Suprapubic skin (tissue), 4 donors: ENCODE data around the gene SLC9A7. TPM values are rescaled to one million over a fixed set of nuclear protein-coding genes. Genes with fewer than 3 reads are reported as not detected.

Experiments used
- DNase-seq, 2 donors: peaks; one replicate each; pipeline ENCODE4 v3.0.0-alpha.2; 2019; ENCODE audit warnings: low spot score in 2 of 2
- H3K27ac ChIP-seq: fragments of 200-600 bp; sonication (generic); one replicate; pipeline ENCODE4 v1.5.1; 2019
- H3K27me3 ChIP-seq: fragments of 200-600 bp; sonication (generic); one replicate; pipeline ENCODE4 v1.5.1; 2019
- H3K36me3 ChIP-seq: fragments of 200-600 bp; sonication (generic); one replicate; pipeline ENCODE4 v1.5.1; 2019
- H3K4me1 ChIP-seq: fragments of 200-600 bp; sonication (generic); one replicate; pipeline ENCODE4 v1.5.1; 2019
- H3K4me3 ChIP-seq: fragments of 200-600 bp; sonication (generic); one replicate; pipeline ENCODE4 v1.5.1; 2019; ENCODE audit warnings: mild to moderate bottlenecking
- H3K9me3 ChIP-seq: fragments of 200-600 bp; sonication (generic); one replicate; pipeline ENCODE4 v1.5.1; 2019
- EP300 ChIP-seq: sonication (generic); formaldehyde crosslinking; IDR thresholded peaks from one replicate; pipeline ENCODE4 v1.6.1; 2017; ENCODE audit warnings: antibody characterized with exemption
- POLR2A ChIP-seq, 2 donors: fragments of 450-650 bp; IDR thresholded peaks; one replicate each; pipeline ENCODE4 v1.6.1; 2017; ENCODE audit warnings: antibody characterized with exemption in 2 of 2, mild to moderate bottlenecking in 2 of 2, moderate library complexity in 2 of 2
- POLR2AphosphoS5 ChIP-seq, 3 donors: sonication (generic); formaldehyde crosslinking; IDR thresholded peaks; one replicate each; pipeline ENCODE4 v1.6.1; 2017; ENCODE audit warnings: antibody characterized with exemption in 3 of 3
- WGBS: methylation state at CpG from one replicate; pipeline ENCODE4 v1.1.5; 2018; 5-methylcytosine and 5-hydroxymethylcytosine counted together
- total RNA-seq, 4 donors: library from RNA; depleted of rRNA; stranded (reverse); fragments of >200 nt; gene quantifications; one replicate each; pipeline ENCODE4 v1.1.0, GENCODE V29; 2016
- TF ChIP-seq, protein P1 (sequence below), 2 donors: fragments of 200-600 bp in 1 of 2; fragments of 450-650 bp in 1 of 2; sonication (generic) in 1 of 2; IDR thresholded peaks; one replicate each; pipeline ENCODE4 v1.5.1; 2016 to 2019; ENCODE audit warnings: antibody characterized with exemption in 2 of 2, mild to moderate bottlenecking in 1 of 2, moderate library complexity in 1 of 2

SLC9A7 gene
- total RNA-seq, 4 donors from 2014 or later = 3.1 to 7.4 (median 6.2) TPM

DNA sequence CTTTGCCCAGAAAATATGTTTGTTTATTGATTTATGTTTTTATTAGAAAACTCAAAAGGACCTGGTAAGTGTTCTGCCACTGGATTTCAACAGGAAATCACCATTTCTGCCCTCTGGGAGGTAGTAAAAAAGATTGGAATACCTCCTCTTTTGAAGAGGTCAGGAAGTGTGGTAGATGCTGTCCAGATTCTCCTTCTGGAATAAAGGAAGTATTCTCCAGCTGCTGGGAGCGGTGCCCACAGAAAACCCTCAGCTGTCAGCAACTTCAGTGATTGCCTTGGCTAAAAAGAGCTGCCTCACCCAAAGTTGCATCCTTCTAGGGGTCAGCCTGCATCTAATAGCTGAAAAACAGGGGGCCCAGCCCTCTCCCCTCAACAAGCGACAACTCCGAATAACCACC is 199.9 kb downstream of the SLC9A7 start:
- Histone ChIP-seq H3K27me3 (no peaks in the 10 kb centered on the region), H3K4me1 (no peaks in the 10 kb centered on the region), H3K9me3 (no peaks in the 10 kb centered on the region), H3K27ac (no peak overlapping the region), H3K36me3 (no peaks in the 10 kb centered on the region), H3K4me3 (no peak overlapping the region)
- DNase-seq = no peak
- 70% methylated on average over 3 of the region's 3 CpGs for WGBS
- TF ChIP-seq, protein P1, sequence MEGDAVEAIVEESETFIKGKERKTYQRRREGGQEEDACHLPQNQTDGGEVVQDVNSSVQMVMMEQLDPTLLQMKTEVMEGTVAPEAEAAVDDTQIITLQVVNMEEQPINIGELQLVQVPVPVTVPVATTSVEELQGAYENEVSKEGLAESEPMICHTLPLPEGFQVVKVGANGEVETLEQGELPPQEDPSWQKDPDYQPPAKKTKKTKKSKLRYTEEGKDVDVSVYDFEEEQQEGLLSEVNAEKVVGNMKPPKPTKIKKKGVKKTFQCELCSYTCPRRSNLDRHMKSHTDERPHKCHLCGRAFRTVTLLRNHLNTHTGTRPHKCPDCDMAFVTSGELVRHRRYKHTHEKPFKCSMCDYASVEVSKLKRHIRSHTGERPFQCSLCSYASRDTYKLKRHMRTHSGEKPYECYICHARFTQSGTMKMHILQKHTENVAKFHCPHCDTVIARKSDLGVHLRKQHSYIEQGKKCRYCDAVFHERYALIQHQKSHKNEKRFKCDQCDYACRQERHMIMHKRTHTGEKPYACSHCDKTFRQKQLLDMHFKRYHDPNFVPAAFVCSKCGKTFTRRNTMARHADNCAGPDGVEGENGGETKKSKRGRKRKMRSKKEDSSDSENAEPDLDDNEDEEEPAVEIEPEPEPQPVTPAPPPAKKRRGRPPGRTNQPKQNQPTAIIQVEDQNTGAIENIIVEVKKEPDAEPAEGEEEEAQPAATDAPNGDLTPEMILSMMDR (IDR thresholded peaks at IDR 0.05) = no peak
- TF ChIP-seq POLR2AphosphoS5 (IDR thresholded peaks at IDR 0.05) (no peak), EP300 (no peak), POLR2A (IDR thresholded peaks at IDR 0.05) (no peak)

DNA sequence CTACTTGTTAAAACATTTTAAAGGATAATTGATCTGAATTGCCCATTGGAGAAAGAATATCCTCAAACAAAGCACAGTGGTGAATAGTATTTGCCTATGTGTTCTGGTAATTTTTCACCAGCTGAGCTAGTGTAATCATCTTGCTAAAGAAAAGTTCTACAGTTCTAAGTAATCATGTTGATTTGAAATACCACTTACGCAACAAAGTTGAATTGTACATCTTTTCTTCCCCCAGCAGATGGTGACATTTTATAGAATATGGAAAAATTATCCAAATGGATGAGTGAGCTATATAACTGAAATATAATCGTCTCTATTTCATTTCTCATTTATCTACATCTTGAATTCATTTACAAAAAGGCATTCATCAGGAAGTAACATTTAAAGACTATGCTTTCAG is 204.0 kb downstream of the SLC9A7 start:
- 41% methylated on average over 2 of the region's 2 CpGs for WGBS
- Histone ChIP-seq H3K27me3 (no peaks in the 10 kb centered on the region), H3K36me3 (no peaks in the 10 kb centered on the region), H3K4me1 (no peaks in the 10 kb centered on the region), H3K27ac (no peak overlapping the region), H3K9me3 (no peaks in the 10 kb centered on the region), H3K4me3 (no peak overlapping the region)
- no peak for TF ChIP-seq EP300
- TF ChIP-seq POLR2AphosphoS5 (IDR thresholded peaks at IDR 0.05) = no peak
- TF ChIP-seq, protein P1 (IDR thresholded peaks at IDR 0.05) = no peak
- TF ChIP-seq POLR2A (IDR thresholded peaks at IDR 0.05) = no peak
- no peak for DNase-seq

DNA sequence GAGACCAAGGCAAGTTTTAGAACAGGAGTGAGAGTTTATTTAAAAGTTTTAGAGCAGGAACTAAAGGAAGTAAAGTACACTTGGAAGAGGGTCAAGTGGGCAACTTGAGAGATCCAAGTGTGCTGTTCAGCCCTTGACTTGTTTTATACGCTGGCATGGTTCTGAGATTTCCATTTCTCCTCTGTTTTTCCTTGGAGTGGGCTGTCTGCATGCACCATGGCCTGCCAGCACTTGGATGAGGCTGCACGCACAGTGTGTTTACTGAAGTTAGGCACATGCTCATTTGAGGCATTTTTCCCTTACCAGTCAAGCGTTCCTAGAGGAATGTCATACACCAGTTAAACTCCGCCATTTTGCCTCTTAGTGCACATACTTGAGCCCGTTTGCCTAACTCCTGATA is 205.0 kb downstream of the SLC9A7 start:
- Histone ChIP-seq H3K27ac (no peak overlapping the region), H3K27me3 (no peaks in the 10 kb centered on the region), H3K4me3 (no peak overlapping the region), H3K36me3 (no peaks in the 10 kb centered on the region), H3K9me3 (no peaks in the 10 kb centered on the region), H3K4me1 (no peaks in the 10 kb centered on the region)
- DNase-seq = no peak
- no peak for TF ChIP-seq POLR2A (IDR thresholded peaks at IDR 0.05)
- TF ChIP-seq POLR2AphosphoS5 (IDR thresholded peaks at IDR 0.05) = no peak
- no peak for TF ChIP-seq EP300
- TF ChIP-seq, protein P1 (IDR thresholded peaks at IDR 0.05) = no peak
- WGBS = 86% methylated on average over 5 of the region's 5 CpGs

DNA sequence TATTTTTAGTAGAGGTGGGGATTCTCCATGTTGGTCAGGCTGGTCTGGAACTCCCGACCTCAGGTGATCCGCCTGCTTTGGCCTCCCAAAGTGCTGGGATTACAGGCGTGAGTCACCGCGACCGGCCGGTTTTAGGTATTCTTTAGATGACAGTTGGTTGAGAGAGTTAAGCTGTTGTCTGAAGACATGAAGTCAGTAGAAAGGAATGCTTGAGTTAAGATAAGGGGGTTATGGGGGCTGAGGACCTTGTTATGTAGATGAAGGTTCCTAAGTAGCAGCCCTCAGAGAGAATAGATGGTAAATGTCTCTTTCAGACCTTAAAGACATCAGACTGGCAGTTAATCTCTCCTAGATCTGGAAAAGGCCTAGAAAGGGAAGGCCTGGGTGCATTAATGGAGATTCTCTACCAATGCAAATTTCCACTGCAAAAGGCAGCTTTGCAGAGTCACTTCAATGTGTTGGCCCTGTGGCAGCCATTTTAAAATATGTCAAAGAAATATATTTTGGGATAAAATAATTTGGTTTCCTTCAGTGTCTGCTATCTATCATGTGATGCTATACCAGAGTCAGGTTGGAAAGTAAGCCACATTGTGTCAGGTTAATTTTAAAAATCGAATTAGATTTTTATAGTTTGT is 207.3 kb downstream of the SLC9A7 start:
- no peaks in the 10 kb centered on the region for H3K36me3 ChIP-seq
- peaks cover 6% of the 10 kb centered on the region for H3K4me1 ChIP-seq
- DNase-seq = no peak
- no peak overlapping the region for H3K27ac ChIP-seq
- H3K27me3 ChIP-seq = no peaks in the 10 kb centered on the region
- H3K4me3 ChIP-seq = no peak overlapping the region
- 82% methylated on average over 8 of the region's 8 CpGs for WGBS
- TF ChIP-seq, protein P1 (IDR thresholded peaks at IDR 0.05) = no peak
- TF ChIP-seq EP300 = no peak
- no peak for TF ChIP-seq POLR2AphosphoS5 (IDR thresholded peaks at IDR 0.05)
- no peak for TF ChIP-seq POLR2A (IDR thresholded peaks at IDR 0.05)
- H3K9me3 ChIP-seq = no peaks in the 10 kb centered on the region

DNA sequence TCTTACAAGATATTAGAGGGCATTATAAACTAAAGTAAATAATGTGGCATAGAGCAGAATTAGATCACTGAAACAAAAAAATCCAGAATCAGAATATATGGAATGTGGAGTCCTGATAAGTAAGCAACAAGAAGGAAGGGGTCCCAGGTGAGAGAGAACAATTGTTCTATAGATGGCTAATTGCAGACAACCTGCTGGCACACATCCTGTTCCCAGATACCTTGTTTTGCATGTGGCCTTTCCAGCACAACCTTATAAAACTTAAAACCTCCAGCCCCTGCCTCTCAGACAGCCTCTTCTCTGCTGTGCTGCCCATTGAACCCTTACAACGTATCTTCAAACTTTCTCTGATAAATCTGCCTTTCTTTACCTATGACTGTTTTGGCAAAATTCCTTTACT is 209.0 kb downstream of the SLC9A7 start:
- no peaks in the 10 kb centered on the region for H3K27me3 ChIP-seq
- H3K9me3 ChIP-seq = no peaks in the 10 kb centered on the region
- DNase-seq = no peak
- no peak overlapping the region for H3K4me3 ChIP-seq
- H3K27ac ChIP-seq = no peak overlapping the region
- no peaks in the 10 kb centered on the region for H3K36me3 ChIP-seq
- no peak for TF ChIP-seq EP300
- no peak for TF ChIP-seq POLR2AphosphoS5 (IDR thresholded peaks at IDR 0.05)
- TF ChIP-seq, protein P1 (IDR thresholded peaks at IDR 0.05) = no peak
- TF ChIP-seq POLR2A (IDR thresholded peaks at IDR 0.05) = no peak
- 69% methylated on average over 1 of the region's 1 CpG for WGBS
- peaks cover 12% of the 10 kb centered on the region for H3K4me1 ChIP-seq

Other genes with a start within 250 kb of the SLC9A7 start
- gene ZNF674, start 213.7 kb downstream of the SLC9A7 start, total RNA-seq = 1 to 10 TPM; 1.9 to 6.2 (median 3.7) TPM
- 1 to 10 TPM; 5.8 to 7.9 (median 7.0) TPM for gene CHST7, start 185.4 kb downstream of the SLC9A7 start, total RNA-seq
- 1 to 10 TPM; 5.1 to 8.3 (median 6.3) TPM for gene RP2, start 77.9 kb upstream of the SLC9A7 start, total RNA-seq
- gene JADE3, start 153.3 kb upstream of the SLC9A7 start, total RNA-seq = 1 to 10 TPM; 3.6 to 6.2 (median 5.1) TPM